Loucy (cell line): ENCODE measurements around the gene ADGRG7.

ENCODE experiments used
- CTCF ChIP-seq: fragments of 200-600 bp; sonication (generic); conservative IDR thresholded peaks from 2 replicates; pipeline ENCODE4 v1.5.1; 2014; ENCODE audit warnings: mild to moderate bottlenecking, antibody characterized with exemption, low read length
- EZH2phosphoT487 ChIP-seq: fragments of 200-600 bp; IDR thresholded peaks from 2 replicates; pipeline ENCODE4 v1.6.1; 2018; ENCODE audit warnings: antibody characterized with exemption, mild to moderate bottlenecking, moderate library complexity, borderline replicate concordance

DNA sequence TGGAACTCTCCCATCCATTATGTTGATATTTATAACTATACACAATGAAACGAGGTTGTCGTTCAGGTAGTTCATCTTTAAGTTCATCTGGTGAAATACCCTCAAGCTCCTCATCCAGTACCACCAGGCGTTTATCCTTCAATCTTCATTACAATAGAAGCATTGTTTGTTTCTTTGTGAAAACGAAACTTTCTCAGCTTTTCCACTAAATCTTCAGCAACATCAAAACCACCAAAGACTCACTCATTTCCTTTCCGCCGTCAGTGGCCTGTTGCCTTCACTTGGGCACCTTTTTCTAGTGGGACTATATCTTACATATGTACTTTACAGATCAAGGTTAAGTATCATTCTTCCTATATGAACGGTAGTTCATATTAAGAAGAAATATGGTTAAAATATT is 55.8 kb downstream of the ADGRG7 start:
- no peak for TF ChIP-seq CTCF
- TF ChIP-seq EZH2phosphoT487, result no peak
